NCI-H1105 treated with DMSO at 0.1 percent for 48 hours (cell line): Measurements from ENCODE around the gene CACNA1C.

Experiments
- DNase-seq: peaks from one replicate; lab custom pipeline; 2025; lab: John Stamatoyannopoulos, UW

Gene CACNA1C

GRCh38 chr12:2745655-2746054 lies 692.9 kb downstream of the CACNA1C start:
- no peak for DNase-seq
